Measurements from ENCODE around the gene COA4. TPM values are rescaled to one million over a fixed set of nuclear protein-coding genes. Genes with fewer than 3 reads are reported as not detected.

Gene COA4
- total RNA-seq, 1 experiment from 2014 or later, result 367 TPM

- ChIA-PET CTCF (no interaction called here), POLR2A (ENCODE audit: unreplicated experiment) (no interaction called here)
- Histone ChIP-seq H3K79me2 (ENCODE audit: low read length) (peaks cover 23% of the 10 kb centered on the region), H2AFZ (ENCODE audit: low read length) (no peak overlapping the region), H3K4me3 (ENCODE audit: low read length) (no peak overlapping the region), H3K4me1 (ENCODE audit: insufficient read depth, low read length) (peaks cover 32% of the 10 kb centered on the region), H3K27me3 (ENCODE audit: low read length) (no peaks in the 10 kb centered on the region), H3K36me3 (ENCODE audit: low read depth, low read length) (peaks cover 27% of the 10 kb centered on the region; the same call in 1 of the 2 replicates), H4K20me1 (ENCODE audit: low read length) (no peaks in the 10 kb centered on the region), H3K9ac (ENCODE audit: low read length) (no peak overlapping the region), H3K9me2 (replicated peaks; ENCODE audit: low read length) (no peaks in the 10 kb centered on the region), H3K27ac (ENCODE audit: low read length) (no peak overlapping the region), H3K9me3 (ENCODE audit: low read length) (no peaks in the 10 kb centered on the region), H3K4me2 (ENCODE audit: low read length) (no peak overlapping the region), H3F3A (ENCODE audit: low read length, unreplicated experiment) (no peaks in the 10 kb centered on the region)
- ATAC-seq, result no peak
- intact Hi-C loops (cut with micrococcal nuclease), result no loop called here
- no TSS peak for BruUV-seq (replicated peaks)
- no peak for TF ChIP-seq EZH2phosphoT487 (IDR thresholded peaks at IDR 0.05; ENCODE audit: borderline replicate concordance, low read length)
- DNase-seq, result no peak
Measured at GRCh38 chr11:73870261-73870660, 6.4 kb downstream of the COA4 start.

- Histone ChIP-seq H3K79me2 (ENCODE audit: low read length) (peaks cover 15% of the 10 kb centered on the region), H3K27me3 (ENCODE audit: low read length) (no peaks in the 10 kb centered on the region), H4K20me1 (ENCODE audit: low read length) (no peaks in the 10 kb centered on the region), H3K4me3 (ENCODE audit: low read length) (no peak overlapping the region), H3F3A (ENCODE audit: low read length, unreplicated experiment) (no peaks in the 10 kb centered on the region), H3K4me2 (ENCODE audit: low read length) (0 out of 2 replicates have a peak overlapping the region, but pooled peaks have one; percentile 5), H3K27ac (ENCODE audit: low read length) (0 out of 2 replicates have a peak overlapping the region, but pooled peaks have one; percentile 7), H3K9ac (ENCODE audit: low read length) (no peak overlapping the region), H3K9me3 (ENCODE audit: low read length) (no peaks in the 10 kb centered on the region), H3K36me3 (ENCODE audit: low read depth, low read length) (peaks cover 22% of the 10 kb centered on the region; the same call in 1 of the 2 replicates), H3K9me2 (replicated peaks; ENCODE audit: low read length) (no peaks in the 10 kb centered on the region), H2AFZ (ENCODE audit: low read length) (no peak overlapping the region), H3K4me1 (ENCODE audit: insufficient read depth, low read length) (peaks cover 27% of the 10 kb centered on the region)
- TF ChIP-seq EZH2phosphoT487 (IDR thresholded peaks at IDR 0.05; ENCODE audit: borderline replicate concordance, low read length) (no peak), CTCF (conservative IDR thresholded peaks at IDR 0.05; ENCODE audit: low read depth, low read length) (no peak), EZH2 (IDR thresholded peaks at IDR 0.05; ENCODE audit: low read length, unreplicated experiment) (no peak)
- ChIA-PET CTCF (no interaction called here), POLR2A (ENCODE audit: unreplicated experiment) (interaction anchor here (0.6 kb wide), 1 partner anchor 63 kb away, joined by 6 read pairs; no protein-coding TSS in a partner anchor)
- BruUV-seq (replicated peaks), result no TSS peak
- DNase-seq, result peak; percentile 58
- peak; percentile 69 for ATAC-seq
- intact Hi-C loops (cut with micrococcal nuclease), result no loop called here
Measured at GRCh38 chr11:73869332-73869949, 7.2 kb downstream of the COA4 start.

- POLR2A ChIA-PET (ENCODE audit: unreplicated experiment), result interaction anchor here (0.6 kb wide), 1 partner anchor 102 kb away, joined by 15 read pairs; no protein-coding TSS in a partner anchor
- DNase-seq (peak; percentile 76), ATAC-seq (peak; percentile 69)
- Histone ChIP-seq H3F3A (ENCODE audit: low read length, unreplicated experiment) (no peaks in the 10 kb centered on the region), H3K36me3 (ENCODE audit: low read depth, low read length) (peaks cover 8% of the 10 kb centered on the region; the same call in 1 of the 2 replicates), H3K4me1 (ENCODE audit: insufficient read depth, low read length) (peaks cover 27% of the 10 kb centered on the region), H3K79me2 (ENCODE audit: low read length) (no peaks in the 10 kb centered on the region), H2AFZ (ENCODE audit: low read length) (no peak overlapping the region), H3K27ac (ENCODE audit: low read length) (0 out of 2 replicates have a peak overlapping the region, but pooled peaks have one; percentile 1), H3K27me3 (ENCODE audit: low read length) (no peaks in the 10 kb centered on the region), H3K4me3 (ENCODE audit: low read length) (no peak overlapping the region), H3K9me2 (replicated peaks; ENCODE audit: low read length) (no peaks in the 10 kb centered on the region), H3K4me2 (ENCODE audit: low read length) (no peak overlapping the region), H4K20me1 (ENCODE audit: low read length) (no peaks in the 10 kb centered on the region), H3K9ac (ENCODE audit: low read length) (no peak overlapping the region), H3K9me3 (ENCODE audit: low read length) (no peaks in the 10 kb centered on the region)
- CTCF ChIA-PET, result no interaction called here
- BruUV-seq (replicated peaks), result no TSS peak
- no peak for TF ChIP-seq EZH2phosphoT487 (IDR thresholded peaks at IDR 0.05; ENCODE audit: borderline replicate concordance, low read length)
- no peak for TF ChIP-seq EZH2 (IDR thresholded peaks at IDR 0.05; ENCODE audit: low read length, unreplicated experiment)
- TF ChIP-seq CTCF (conservative IDR thresholded peaks at IDR 0.05; ENCODE audit: low read depth, low read length), result no peak
- intact Hi-C loops (cut with micrococcal nuclease), result no loop called here
Measured at GRCh38 chr11:73866586-73866996, 10.1 kb downstream of the COA4 start.

Measured in PC-3 (cell line).